ENCODE results near the gene ZBTB37.
"Not testable (repeated sequence)": the region's sequence is repeated elsewhere in the genome, so short reads cannot be mapped to it uniquely, and the experiment has no call there.

ZBTB37 gene

DNA sequence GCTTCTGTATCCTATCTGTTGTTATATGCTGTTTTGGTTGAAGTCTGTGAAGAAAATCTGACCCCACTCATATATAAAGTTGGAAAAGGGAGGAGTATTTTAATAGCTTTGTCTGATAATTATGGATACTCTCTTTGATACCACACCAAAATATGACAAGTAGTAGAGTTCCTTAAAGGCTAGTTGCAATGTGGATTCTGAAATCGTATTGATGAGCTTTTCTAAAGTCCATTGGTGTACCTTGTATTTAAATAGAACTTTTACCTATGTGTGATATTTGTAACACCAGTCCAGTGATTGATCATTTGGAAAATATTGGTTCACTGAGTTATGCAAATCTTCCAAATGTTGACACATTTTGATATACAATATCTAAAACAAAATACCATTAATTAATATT is 8.1 kb upstream of the ZBTB37 start:
- no peak for DNase-seq (ENCODE audit: low spot score)
- CTCF ChIA-PET = no interaction called here
- TF ChIP-seq, protein P1, sequence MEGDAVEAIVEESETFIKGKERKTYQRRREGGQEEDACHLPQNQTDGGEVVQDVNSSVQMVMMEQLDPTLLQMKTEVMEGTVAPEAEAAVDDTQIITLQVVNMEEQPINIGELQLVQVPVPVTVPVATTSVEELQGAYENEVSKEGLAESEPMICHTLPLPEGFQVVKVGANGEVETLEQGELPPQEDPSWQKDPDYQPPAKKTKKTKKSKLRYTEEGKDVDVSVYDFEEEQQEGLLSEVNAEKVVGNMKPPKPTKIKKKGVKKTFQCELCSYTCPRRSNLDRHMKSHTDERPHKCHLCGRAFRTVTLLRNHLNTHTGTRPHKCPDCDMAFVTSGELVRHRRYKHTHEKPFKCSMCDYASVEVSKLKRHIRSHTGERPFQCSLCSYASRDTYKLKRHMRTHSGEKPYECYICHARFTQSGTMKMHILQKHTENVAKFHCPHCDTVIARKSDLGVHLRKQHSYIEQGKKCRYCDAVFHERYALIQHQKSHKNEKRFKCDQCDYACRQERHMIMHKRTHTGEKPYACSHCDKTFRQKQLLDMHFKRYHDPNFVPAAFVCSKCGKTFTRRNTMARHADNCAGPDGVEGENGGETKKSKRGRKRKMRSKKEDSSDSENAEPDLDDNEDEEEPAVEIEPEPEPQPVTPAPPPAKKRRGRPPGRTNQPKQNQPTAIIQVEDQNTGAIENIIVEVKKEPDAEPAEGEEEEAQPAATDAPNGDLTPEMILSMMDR (conservative IDR thresholded peaks at IDR 0.05; ENCODE audit: low read depth) = no peak
- POLR2A ChIA-PET (ENCODE audit: low non-redundant PET) = no interaction called here
- no peak overlapping the region for H3K27ac ChIP-seq

- CTCF ChIA-PET = no interaction called here
- DNase-seq (ENCODE audit: low spot score) = no peak
- peak overlapping the region; percentile 73 for H3K27ac ChIP-seq
- TF ChIP-seq, protein P1 (conservative IDR thresholded peaks at IDR 0.05; ENCODE audit: low read depth) = no peak
- POLR2A ChIA-PET (ENCODE audit: low non-redundant PET) = no interaction called here
These were observed 6.4 kb upstream of the ZBTB37 start for GRCh38 chr1:173861731-173862145.

GRCh38 chr1:173862146-173862768 is 5.9 kb upstream of the ZBTB37 start:
- not testable (repeated sequence) for DNase-seq (ENCODE audit: low spot score)
- POLR2A ChIA-PET (ENCODE audit: low non-redundant PET) = interaction anchor here (0.7 kb wide), 1 partner anchor 21 kb away, joined by 3 read pairs; no protein-coding TSS in a partner anchor
- H3K27ac ChIP-seq = peak overlapping the region; percentile 73
- CTCF ChIA-PET = interaction anchor here (0.6 kb wide), 1 partner anchor 116 kb away, joined by 3 read pairs; no protein-coding TSS in a partner anchor

DNA sequence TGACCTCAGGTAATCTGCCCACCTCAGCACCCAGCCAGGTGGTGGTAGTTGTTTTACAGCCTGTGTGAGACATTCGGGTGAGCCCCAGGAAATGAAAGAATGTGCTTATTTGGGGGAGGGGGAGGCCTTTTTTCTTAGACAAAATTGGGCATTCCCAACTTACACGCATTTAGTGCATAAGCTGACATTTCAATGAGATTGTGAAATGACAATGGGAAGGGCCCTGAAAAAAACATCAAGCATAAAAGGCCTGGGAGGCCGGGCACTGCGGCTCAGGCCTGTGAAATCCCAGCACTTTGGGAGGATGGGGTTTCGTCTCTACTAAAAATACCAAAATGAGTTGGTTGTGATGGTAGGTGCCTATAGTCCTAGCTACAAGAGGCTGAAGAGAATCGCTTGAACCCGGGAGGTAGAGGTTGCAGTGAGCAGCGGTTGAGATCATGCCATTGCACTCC is 5.4 kb upstream of the ZBTB37 start:
- peak; percentile 28 for DNase-seq (ENCODE audit: low spot score)
- peak overlapping the region; percentile 73 for H3K27ac ChIP-seq
- TF ChIP-seq, protein P1 (conservative IDR thresholded peaks at IDR 0.05; ENCODE audit: low read depth) = no peak
- ChIA-PET CTCF (interaction anchor here (0.6 kb wide), 2 partner anchors 116 to 1121 kb away, joined by 3 read pairs; no protein-coding TSS in a partner anchor), POLR2A (ENCODE audit: low non-redundant PET) (interaction anchor here (0.7 kb wide), 1 partner anchor 21 kb away, joined by 3 read pairs; no protein-coding TSS in a partner anchor)

GRCh38 chr1:173863224-173864161 is 4.7 kb upstream of the ZBTB37 start:
- no peak for DNase-seq (ENCODE audit: low spot score)
- TF ChIP-seq, protein P1 (conservative IDR thresholded peaks at IDR 0.05; ENCODE audit: low read depth) = no peak
- peak overlapping the region; percentile 73 for H3K27ac ChIP-seq
- CTCF ChIA-PET = interaction anchor here (0.6 kb wide), 2 partner anchors 117 to 1121 kb away, joined by 3 read pairs; no protein-coding TSS in a partner anchor
- POLR2A ChIA-PET (ENCODE audit: low non-redundant PET) = no interaction called here

- no peak for DNase-seq (ENCODE audit: low spot score)
- CTCF ChIA-PET = no interaction called here
- H3K27ac ChIP-seq = peak overlapping the region; percentile 71
- TF ChIP-seq, protein P1 (conservative IDR thresholded peaks at IDR 0.05; ENCODE audit: low read depth) = no peak
- POLR2A ChIA-PET (ENCODE audit: low non-redundant PET) = no interaction called here
These were observed 3.9 kb upstream of the ZBTB37 start for GRCh38 chr1:173864179-173864867.

Measured in RWPE1 (cell line).